Activated T-helper 2 cell treated with anti-CD3 and anti-CD28 coated beads, Interferon-gamma antibody, Interleukin-2, Interleukin-4, amounts not matched to agents 10 μg/mL and 5 μg/mL and 100 μg/mL, durations not matched to agents 14 hours and 24 hours and 36 hours (primary cell): Measurements from ENCODE around the gene GFM1. TPM values are rescaled to one million over a fixed set of nuclear protein-coding genes. Genes with fewer than 3 reads are reported as not detected.
A peak's percentile ranks its signal among the peaks of the same experiment; 100 is the strongest.

Source experiments
- DNase-seq: peaks from one replicate; pipeline ENCODE4 v3.0.0; 2021; ENCODE audit warnings: low spot score
- H3K27ac Mint-ChIP-seq: one replicate; pipeline ENCODE4 v1.8.0; 2021; ENCODE audit warnings: mixed read lengths
- H3K27me3 Mint-ChIP-seq: one replicate; pipeline ENCODE4 v1.8.0; 2021; ENCODE audit warnings: low read depth, mixed read lengths
- H3K36me3 Mint-ChIP-seq: one replicate; pipeline ENCODE4 v1.8.0; 2021; ENCODE audit warnings: low read depth, mixed read lengths
- H3K4me1 Mint-ChIP-seq: one replicate; pipeline ENCODE4 v1.8.0; 2021; ENCODE audit warnings: low read depth, mixed read lengths
- H3K4me3 Mint-ChIP-seq: one replicate; pipeline ENCODE4 v1.8.0; 2021; ENCODE audit warnings: low read depth, mild to moderate bottlenecking, moderate library complexity, mixed read lengths
- H3K9me3 Mint-ChIP-seq: one replicate; pipeline ENCODE4 v1.8.0; 2021; ENCODE audit warnings: mixed read lengths
- intact Hi-C: fragments of 100-400 bp; cut with micrococcal nuclease; formaldehyde crosslinking; loops from one replicate; pipeline ENCODE4 v1.15.1; 2023
- total RNA-seq: library from RNA; stranded (reverse); gene quantifications from 2 replicates; pipeline ENCODE4 v1.2.3, GENCODE V29; 2022

The GFM1 gene
- total RNA-seq, 1 donor from 2014 or later: 60.9 TPM

- no peaks in the 10 kb centered on the region for H3K9me3 Mint-ChIP-seq
- H3K4me1 Mint-ChIP-seq: peaks cover 35% of the 10 kb centered on the region
- H3K36me3 Mint-ChIP-seq: peaks cover 49% of the 10 kb centered on the region
- intact Hi-C loops: loop anchor here (1.0 kb wide), 1 partner anchor 10 kb away; no protein-coding TSS in a partner anchor
- H3K27me3 Mint-ChIP-seq: no peaks in the 10 kb centered on the region
- DNase-seq: no peak
- H3K4me3 Mint-ChIP-seq: no peak overlapping the region
- H3K27ac Mint-ChIP-seq: peak overlapping the region; percentile 77
These were observed 68.8 kb downstream of the GFM1 start for GRCh38 chr3:158713094-158713499.

- intact Hi-C loops: no loop called here
- DNase-seq: no peak
- Mint-ChIP-seq H3K4me3 (no peak overlapping the region), H3K27me3 (no peaks in the 10 kb centered on the region), H3K9me3 (no peaks in the 10 kb centered on the region), H3K27ac (peak overlapping the region; percentile 24), H3K4me1 (peaks cover 42% of the 10 kb centered on the region), H3K36me3 (peaks cover 35% of the 10 kb centered on the region)
These were observed 73.2 kb downstream of the GFM1 start for GRCh38 chr3:158717576-158717975.

- Mint-ChIP-seq H3K27me3 (no peaks in the 10 kb centered on the region), H3K36me3 (peaks cover 31% of the 10 kb centered on the region), H3K27ac (no peak overlapping the region), H3K4me3 (no peak overlapping the region), H3K4me1 (peaks cover 41% of the 10 kb centered on the region), H3K9me3 (no peaks in the 10 kb centered on the region)
- DNase-seq: no peak
- intact Hi-C loops: no loop called here
These were observed 74.3 kb downstream of the GFM1 start for GRCh38 chr3:158718490-158719170.

- H3K4me3 Mint-ChIP-seq: no peak overlapping the region
- H3K27ac Mint-ChIP-seq: no peak overlapping the region
- intact Hi-C loops: no loop called here
These were observed 77.8 kb downstream of the GFM1 start for GRCh38 chr3:158722108-158722507.

GRCh38 chr3:158723991-158724390 lies 79.7 kb downstream of the GFM1 start:
- Mint-ChIP-seq H3K27ac (peak overlapping the region; percentile 96), H3K36me3 (peaks cover 23% of the 10 kb centered on the region), H3K9me3 (no peaks in the 10 kb centered on the region), H3K4me1 (peaks cover 59% of the 10 kb centered on the region), H3K27me3 (no peaks in the 10 kb centered on the region), H3K4me3 (no peak overlapping the region)
- no peak for DNase-seq
- intact Hi-C loops: loop anchor here (1.0 kb wide), 2 partner anchors 11 to 52 kb away; partner anchors contain the start of gene LXN

More at GRCh38 chr3:158722108-158722507, 77.8 kb downstream of the GFM1 start:
- H3K36me3 Mint-ChIP-seq: peaks cover 29% of the 10 kb centered on the region
- DNase-seq: no peak
- H3K9me3 Mint-ChIP-seq: no peaks in the 10 kb centered on the region
- no peaks in the 10 kb centered on the region for H3K27me3 Mint-ChIP-seq
- H3K4me1 Mint-ChIP-seq: peaks cover 49% of the 10 kb centered on the region

GRCh38 chr3:158725348-158726011 lies 81.2 kb downstream of the GFM1 start:
- intact Hi-C loops: no loop called here
- Mint-ChIP-seq H3K4me3 (no peak overlapping the region), H3K27me3 (no peaks in the 10 kb centered on the region), H3K9me3 (no peaks in the 10 kb centered on the region), H3K27ac (peak overlapping the region; percentile 65), H3K36me3 (peaks cover 18% of the 10 kb centered on the region), H3K4me1 (peaks cover 57% of the 10 kb centered on the region)
- no peak for DNase-seq

- Mint-ChIP-seq H3K4me3 (peak overlapping the region; percentile 61), H3K36me3 (peaks cover 5% of the 10 kb centered on the region), H3K27me3 (no peaks in the 10 kb centered on the region), H3K9me3 (no peaks in the 10 kb centered on the region), H3K4me1 (peaks cover 44% of the 10 kb centered on the region), H3K27ac (peak overlapping the region; percentile 61)
- DNase-seq: peak; percentile 31
- intact Hi-C loops: loop anchor here (1.0 kb wide), 1 partner anchor 64 kb away; no protein-coding TSS in a partner anchor
These were observed 83.1 kb downstream of the GFM1 start for GRCh38 chr3:158727206-158728060.

- no peak for DNase-seq
- Mint-ChIP-seq H3K4me3 (peak overlapping the region; percentile 61), H3K9me3 (no peaks in the 10 kb centered on the region), H3K36me3 (peaks cover 1% of the 10 kb centered on the region), H3K27ac (no peak overlapping the region), H3K27me3 (no peaks in the 10 kb centered on the region), H3K4me1 (peaks cover 41% of the 10 kb centered on the region)
- intact Hi-C loops: no loop called here
These were observed 83.7 kb downstream of the GFM1 start for GRCh38 chr3:158728061-158728377.

GRCh38 chr3:158728851-158729250 lies 84.5 kb downstream of the GFM1 start:
- H3K4me1 Mint-ChIP-seq: peaks cover 33% of the 10 kb centered on the region
- H3K4me3 Mint-ChIP-seq: no peak overlapping the region
- H3K27ac Mint-ChIP-seq: no peak overlapping the region

GRCh38 chr3:158731486-158731885 lies 87.2 kb downstream of the GFM1 start:
- intact Hi-C loops: no loop called here
- H3K4me3 Mint-ChIP-seq: peak overlapping the region; percentile 49
- peaks cover 2% of the 10 kb centered on the region for H3K36me3 Mint-ChIP-seq
- H3K9me3 Mint-ChIP-seq: no peaks in the 10 kb centered on the region
- no peaks in the 10 kb centered on the region for H3K27me3 Mint-ChIP-seq
- H3K4me1 Mint-ChIP-seq: peaks cover 13% of the 10 kb centered on the region
- H3K27ac Mint-ChIP-seq: no peak overlapping the region
- no peak for DNase-seq

More at GRCh38 chr3:158728851-158729250, 84.5 kb downstream of the GFM1 start:
- H3K9me3 Mint-ChIP-seq: no peaks in the 10 kb centered on the region
- no peak for DNase-seq
- H3K36me3 Mint-ChIP-seq: no peaks in the 10 kb centered on the region
- intact Hi-C loops: no loop called here
- no peaks in the 10 kb centered on the region for H3K27me3 Mint-ChIP-seq

GRCh38 chr3:158731938-158732855 lies 87.9 kb downstream of the GFM1 start, which contains the start of gene RARRES1:
Gene RARRES1 (minus strand): TSS chr3:158732457. CDS start chr3:158732415, 42 bp downstream.
- Mint-ChIP-seq H3K9me3 (no peaks in the 10 kb centered on the region), H3K4me3 (peak within 1 kb of the TSS; percentile 49), H3K27ac (no peak within 1 kb of the TSS), H3K36me3 (peaks cover 2% of the 10 kb centered on the region), H3K27me3 (no peaks in the 10 kb centered on the region), H3K4me1 (peaks cover 10% of the 10 kb centered on the region)
- DNase-seq: no peak
- intact Hi-C loops: no loop called here

- Mint-ChIP-seq H3K4me3 (no peak overlapping the region), H3K4me1 (peaks cover 5% of the 10 kb centered on the region), H3K27ac (no peak overlapping the region), H3K36me3 (peaks cover 2% of the 10 kb centered on the region), H3K27me3 (no peaks in the 10 kb centered on the region), H3K9me3 (no peaks in the 10 kb centered on the region)
- intact Hi-C loops: no loop called here
- DNase-seq: no peak
These were observed 88.5 kb downstream of the GFM1 start for GRCh38 chr3:158732856-158733200.
